ENCODE data around the gene PSMA4.
A peak's percentile ranks its signal among the peaks of the same experiment; 100 is the strongest.
"Not testable (repeated sequence)": the region's sequence is repeated elsewhere in the genome, so short reads cannot be mapped to it uniquely, and the experiment has no call there.

PSMA4 gene

DNA sequence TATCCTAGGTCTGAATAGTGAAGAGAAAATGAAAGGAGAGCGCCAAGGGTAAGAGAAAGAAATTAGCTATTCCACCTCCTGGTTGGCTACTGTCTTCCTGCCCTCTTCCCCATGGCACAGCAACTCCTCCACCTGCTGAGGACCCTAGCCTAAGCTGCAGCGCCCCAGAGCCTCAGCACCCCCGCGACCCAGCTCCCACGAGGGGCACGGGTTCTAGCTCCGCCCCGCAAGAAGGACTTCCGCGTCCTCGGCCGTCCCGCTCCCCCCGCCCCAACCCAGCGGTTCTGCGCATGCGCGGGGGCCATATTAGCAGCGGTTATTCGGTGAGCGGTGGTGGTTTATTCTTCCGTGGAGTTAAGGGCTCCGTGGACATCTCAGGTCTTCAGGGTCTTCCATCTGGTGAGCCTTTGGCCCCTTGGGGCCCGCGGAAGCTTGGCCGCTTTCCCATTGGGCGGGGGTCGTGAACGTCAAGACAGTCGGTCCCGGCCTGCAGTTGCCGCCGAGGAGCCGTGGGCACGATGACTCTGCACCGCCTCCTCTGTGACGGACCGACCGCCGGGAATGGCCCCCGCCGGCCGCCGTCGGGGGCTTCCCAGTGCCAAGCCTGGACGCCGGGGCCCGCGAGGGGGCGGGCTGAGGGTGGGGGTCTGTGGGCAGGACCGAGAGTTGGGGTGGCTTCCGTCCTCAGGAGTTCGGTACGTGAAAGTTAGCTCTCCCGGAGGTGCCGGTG is at the start of gene PSMA4:
PSMA4 (plus strand) TSS at position 304 of the 730 bp plus-strand sequence. CDS start 1,484 bp downstream, outside the sequence.
- peak; percentile 91 to 93 for DNase-seq

DNA sequence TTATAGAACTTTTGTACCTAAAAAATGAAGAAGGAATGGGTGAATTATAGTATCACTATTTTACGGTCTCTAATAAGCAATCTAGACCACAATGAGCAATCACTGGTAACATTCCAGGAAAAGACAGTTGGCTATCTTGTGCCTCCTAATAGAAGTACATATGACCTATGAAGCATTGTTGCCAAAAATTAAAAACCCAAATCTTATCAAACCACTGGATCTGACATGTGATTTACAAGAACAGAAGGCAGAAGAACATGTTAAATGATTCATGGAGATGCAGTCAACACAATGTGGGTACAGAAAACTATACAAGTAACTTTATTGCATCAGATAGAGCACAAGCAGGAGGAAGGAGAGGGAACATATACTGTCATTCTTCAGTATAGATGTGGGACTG is 47.4 kb upstream of the PSMA4 start:
- DNase-seq = no peak

DNA sequence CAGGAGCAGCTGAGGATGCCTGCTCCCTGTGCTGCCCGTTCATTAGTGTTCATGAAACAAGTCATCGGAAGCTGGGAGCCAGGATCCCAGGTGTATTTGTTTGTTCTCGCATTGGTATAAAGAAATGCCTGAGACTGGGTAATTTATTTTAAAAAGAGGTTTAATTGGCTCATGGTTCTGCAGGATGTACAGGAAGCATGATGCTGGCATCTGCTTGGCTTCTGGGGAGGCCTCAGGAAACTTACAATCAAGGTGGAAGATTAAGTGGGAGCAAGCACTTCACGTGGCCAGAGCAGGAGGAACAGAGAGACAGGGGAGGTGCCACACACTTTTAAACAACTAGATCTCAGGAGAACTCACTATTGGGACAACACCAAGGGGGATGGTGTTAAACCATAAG is 38.4 kb upstream of the PSMA4 start:
- no peak for DNase-seq

DNA sequence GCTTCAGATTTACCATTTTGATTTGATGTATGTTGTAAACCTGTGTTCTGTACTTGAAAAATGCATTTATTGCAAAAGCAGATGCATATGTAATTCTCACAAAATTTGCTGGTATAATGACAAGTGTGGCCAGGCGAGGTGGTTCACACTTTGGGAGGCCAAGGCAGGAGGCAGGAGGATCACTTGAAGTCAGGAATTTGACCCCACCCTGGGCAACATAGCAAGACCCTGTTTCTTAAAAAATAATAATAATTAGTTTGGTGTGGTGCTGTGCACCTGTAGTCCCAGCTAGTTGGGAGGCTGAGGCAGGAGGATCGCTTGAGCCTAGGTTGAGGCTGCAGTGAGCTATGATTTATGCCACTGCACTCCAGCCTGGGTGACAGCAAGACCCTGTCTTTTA is 37.6 kb upstream of the PSMA4 start:
- DNase-seq = no peak

DNA sequence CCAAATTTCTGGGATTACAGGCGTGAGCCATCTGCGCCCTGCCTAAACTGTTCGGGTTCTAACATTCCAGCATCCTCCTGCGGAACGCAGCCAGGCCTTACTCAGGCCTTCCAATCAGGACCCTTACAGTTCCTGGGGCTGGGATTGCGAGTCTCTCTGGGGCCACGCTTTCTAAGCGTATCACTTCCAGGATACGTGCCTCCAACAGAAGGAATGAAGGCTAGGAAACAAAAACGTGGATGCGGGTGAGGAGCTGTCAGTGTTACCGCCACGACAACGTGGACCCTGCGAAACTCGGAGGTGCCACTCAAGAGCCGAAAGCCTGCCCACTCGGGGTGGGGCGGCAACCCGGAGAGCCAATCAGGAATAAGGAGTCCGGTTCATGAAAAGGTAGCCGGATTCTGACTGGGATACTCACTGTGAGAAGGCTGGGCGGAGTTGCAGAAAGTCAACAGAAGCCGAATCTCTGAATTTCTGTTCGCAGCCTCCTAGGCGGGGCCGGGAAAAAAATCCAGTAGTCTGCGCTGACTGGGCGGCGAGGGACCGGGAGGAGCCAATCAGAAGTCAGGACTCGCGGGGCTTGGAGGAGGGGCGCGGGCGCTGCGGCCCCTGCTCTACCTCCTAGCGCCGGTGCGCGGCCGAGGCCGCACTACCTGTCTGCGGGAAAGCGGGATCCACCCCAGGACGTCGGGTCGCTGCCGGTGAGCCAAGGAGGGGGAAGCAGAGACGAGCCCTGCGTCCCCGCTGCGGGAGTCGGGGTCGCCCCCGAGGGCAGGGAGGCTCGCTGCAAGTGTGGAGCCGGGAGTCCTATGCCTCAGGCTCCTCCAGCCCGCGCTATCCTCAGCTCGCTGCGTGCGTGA is 33.0 kb upstream of the PSMA4 start, which contains the start of gene HYKK:
HYKK (plus strand) TSS at position 607 of the 860 bp plus-strand sequence. CDS start 5,512 bp downstream, outside the sequence.
- peak; percentile 71 to 79 for DNase-seq

DNA sequence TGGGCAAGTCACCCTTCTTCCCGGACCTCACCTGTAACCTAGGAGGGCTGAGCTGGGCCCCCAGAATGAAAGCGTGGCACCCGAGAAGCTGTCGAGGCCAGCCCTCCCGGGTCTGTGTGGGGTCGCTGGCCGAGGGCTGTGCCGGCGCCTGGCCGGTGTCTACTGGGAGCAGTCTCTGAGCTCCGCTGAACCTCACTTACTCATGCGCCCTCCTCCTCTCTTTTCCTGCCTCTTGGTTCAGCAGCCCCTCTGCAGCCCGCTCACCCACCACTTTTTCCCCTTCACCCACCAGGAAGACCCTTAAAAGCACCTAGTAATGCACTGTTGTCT is 32.4 kb upstream of the PSMA4 start:
- peak in 1 of 2 donors; percentile 2 for DNase-seq

DNA sequence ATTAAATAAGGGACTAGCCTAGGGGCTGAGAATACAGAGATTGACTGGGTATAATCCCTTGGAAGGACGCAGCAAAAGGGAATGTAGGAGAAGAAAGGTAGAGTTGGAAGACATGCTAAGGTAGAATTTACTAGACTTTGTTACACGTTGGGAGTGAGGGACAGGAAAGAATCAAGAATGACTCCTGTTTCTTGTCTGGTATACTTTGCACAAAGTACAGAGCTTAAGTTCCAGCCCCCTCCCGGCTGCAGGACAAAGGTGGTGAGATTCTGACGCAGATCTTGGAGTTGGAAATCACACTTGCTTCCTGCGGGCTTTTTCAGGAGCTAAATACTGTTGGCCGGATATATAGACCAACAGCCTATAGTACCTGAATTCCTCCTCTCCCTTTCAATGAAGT is 32.0 kb upstream of the PSMA4 start:
- no peak for DNase-seq

DNA sequence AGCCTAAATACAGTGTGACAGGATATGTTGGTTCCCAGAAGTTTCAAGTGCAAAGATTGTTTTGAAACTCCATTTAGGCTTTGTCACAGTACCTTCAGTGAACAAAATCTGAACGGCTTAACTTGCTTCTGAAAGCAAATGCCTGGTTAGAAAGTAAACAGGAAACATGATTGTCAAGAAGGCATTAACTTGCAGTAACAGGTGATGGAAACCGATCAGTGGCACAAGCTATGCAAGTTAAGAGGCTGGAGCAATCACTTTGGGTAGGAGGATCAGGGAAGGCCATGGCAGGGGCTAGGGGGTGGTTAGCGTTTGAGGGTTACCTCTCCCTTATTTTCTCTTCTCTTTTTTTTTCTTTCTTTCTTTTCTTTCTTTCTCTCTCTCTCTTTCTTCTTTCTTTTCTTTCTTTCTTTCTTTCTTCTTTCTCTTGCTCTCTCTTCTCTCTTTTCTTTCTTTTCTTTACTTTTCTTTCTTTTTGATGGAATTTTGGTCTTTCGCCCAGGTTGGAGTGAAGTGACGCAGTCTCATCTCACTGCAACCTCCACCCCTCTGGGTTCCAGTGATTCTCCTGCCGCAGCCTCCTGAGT is 30.4 kb upstream of the PSMA4 start:
- DNase-seq = peak in 1 of 2 donors; percentile 3

DNA sequence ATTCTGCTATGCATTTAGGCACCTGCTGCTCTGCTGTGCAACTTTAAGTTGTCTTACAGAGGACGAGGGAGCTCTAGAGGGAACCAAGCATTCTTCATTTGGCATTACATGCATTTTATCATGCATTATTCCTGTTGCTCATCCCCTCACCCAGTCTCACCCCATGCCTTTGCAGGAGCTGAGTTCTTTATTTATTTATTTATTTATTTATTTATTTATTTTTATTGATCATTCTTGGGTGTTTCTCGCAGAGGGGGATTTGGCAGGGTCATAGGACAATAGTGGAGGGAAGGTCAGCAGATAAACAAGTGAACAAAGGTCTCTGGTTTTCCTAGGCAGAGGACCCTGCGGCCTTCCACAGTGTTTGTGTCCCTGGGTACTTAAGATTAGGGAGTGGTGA is 20.2 kb upstream of the PSMA4 start:
- DNase-seq = not testable (repeated sequence)

DNA sequence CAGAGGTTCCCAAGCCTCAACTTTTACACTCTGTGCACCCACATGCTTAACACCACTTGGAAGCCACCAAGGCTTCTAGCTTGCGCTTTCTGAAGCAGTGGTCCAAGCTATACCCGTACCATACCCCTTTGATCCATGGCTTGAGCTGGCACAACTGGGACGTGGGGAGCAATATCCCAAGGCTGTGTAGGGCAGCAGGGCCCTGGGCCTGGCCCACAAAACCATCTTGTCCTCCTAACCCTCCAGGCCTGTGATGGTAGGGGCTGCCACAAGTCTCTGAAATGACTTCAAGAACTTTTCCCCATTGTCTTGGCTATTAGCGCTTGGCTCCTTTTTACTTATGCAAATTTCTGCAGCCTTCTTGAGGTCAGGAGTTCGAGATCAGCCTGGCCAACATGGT is 16.0 kb upstream of the PSMA4 start:
- no peak for DNase-seq

DNA sequence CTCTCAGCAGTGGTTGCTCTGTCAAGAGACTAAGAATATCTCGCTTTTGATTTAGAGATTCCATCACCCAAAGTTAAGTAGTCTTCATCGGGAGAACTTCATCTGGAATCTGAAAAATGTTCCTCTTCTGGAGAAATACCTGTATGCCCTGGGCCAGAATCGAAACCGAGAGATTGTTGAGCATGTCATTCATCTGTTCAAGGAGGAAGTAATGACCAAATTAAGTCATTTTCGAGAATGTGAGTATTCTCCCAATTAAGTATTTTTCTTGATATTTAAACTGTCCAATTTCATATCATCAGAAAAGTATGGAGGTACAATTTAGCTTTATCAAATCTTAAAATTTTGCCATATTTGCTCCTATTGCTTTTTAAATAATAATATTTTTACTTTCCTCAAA is 12.9 kb upstream of the PSMA4 start:
- no peak for DNase-seq

DNA sequence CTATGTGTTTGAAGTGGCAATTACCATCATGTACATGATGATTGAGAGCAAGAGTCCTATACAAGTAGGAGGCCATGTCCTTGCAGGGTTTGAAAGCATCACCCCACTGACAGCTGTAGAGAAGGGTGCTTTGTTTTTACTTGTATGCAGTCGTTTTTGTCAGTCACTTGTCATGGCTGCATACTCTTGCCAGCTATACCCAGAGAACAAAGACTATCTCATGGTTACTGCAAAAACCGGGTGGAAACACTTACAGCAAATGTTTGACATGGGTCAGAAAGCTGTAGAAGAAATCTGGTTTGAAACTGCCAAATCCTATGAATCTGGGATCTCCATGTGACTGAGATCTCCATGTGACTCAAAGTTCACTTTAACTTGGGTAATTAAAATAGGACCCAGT is 6.9 kb upstream of the PSMA4 start:
- no peak for DNase-seq

DNA sequence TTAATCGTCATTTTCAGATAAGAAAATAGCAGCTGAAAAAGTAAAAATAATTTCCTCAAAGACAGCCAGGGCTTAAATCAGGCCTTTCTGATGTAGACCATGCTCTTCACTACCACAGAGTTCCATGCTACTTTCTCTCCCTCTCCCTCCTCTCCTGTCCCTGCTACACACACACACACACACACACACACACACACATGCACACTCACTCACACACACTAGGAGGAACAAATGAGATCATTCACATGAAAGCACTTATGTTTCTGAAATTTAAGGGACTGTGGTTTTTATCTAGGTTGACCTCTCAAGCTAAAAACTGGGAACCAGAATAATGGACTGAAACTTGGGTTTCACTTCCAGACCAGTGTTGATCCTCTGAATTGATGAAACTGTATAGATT is 4.1 kb upstream of the PSMA4 start:
- peak in 1 of 2 donors; percentile 2 for DNase-seq

DNA sequence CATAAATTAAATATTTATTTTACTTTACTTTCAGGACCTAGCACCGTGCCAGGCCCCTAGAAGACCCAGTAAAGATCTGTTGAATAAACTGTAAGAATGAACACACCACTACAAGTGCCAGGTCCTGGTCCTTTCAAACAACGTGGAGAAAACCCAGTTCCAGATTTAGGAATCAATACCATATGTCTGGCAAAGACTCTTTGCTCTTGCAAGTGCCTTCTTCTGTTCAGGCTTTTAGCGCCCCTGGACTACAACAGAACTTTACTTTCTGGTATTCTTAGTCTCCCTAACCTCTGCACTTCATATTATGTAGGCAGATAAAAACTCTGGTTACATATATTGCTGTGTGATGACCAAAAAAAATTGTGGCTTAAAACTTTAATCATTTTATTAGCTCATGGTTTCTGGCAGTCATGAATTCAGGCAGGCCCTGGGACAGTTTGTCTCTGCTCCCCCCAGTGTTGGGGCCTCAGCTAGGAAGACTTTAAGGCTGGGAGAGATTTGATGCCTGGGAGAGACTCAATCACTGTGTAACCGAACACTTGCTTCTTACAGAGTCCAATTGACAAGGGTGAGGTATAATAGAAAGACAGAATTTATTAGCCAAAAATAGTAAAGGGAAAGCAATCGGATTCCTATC is 2.9 kb upstream of the PSMA4 start:
- DNase-seq = no peak

DNA sequence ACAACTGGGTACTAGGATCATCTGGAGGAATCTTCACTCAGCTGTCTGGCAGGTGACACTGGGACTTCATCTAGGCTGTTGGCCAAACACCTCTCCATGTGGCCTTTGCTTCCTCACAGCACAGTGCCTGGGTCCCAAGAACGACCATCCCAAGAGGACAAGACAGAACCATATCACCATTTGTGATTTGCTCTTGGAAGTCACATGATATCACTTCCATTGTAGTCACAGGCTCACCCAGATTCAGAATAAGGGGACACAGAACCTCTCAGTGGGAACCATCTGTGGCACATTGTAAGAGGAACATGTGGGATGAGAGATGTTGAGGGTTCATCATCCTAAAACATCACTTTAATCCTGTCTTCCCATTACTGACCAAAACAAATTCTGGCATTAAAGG is 1.9 kb upstream of the PSMA4 start:
- no peak for DNase-seq

DNA sequence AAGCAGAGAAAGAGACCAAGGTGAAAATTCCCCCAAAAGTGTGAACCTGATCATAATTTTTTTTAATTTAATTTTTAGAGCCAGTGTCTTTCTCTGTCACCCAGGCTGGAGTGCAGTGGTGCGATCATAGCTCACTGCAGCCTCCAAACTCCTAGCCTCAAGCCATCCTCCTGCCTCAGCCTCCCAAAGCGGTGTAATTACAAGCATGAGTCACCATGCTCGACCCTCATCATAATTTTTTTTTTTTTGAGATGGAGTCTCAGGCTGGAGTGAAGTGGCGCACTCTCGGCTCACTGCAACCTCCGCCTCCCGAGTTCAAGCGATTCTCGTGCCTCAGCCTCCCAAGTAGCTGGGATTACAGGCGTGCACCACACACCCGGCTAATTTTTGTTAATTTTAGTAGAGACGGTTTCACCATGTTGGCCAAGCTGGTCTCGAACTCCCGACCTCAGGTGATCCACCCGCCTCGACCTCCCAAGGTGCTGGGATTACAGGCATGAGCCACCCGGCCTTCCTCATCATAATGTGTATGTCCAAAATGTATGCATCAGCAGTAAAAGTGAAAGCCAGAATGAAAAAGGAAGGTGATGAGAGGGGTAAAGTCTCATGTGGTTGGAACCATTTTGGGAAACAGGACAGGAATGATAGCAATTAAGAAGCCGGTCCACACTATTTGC is 642 bp upstream of the PSMA4 start:
- DNase-seq = not testable (repeated sequence)

DNA sequence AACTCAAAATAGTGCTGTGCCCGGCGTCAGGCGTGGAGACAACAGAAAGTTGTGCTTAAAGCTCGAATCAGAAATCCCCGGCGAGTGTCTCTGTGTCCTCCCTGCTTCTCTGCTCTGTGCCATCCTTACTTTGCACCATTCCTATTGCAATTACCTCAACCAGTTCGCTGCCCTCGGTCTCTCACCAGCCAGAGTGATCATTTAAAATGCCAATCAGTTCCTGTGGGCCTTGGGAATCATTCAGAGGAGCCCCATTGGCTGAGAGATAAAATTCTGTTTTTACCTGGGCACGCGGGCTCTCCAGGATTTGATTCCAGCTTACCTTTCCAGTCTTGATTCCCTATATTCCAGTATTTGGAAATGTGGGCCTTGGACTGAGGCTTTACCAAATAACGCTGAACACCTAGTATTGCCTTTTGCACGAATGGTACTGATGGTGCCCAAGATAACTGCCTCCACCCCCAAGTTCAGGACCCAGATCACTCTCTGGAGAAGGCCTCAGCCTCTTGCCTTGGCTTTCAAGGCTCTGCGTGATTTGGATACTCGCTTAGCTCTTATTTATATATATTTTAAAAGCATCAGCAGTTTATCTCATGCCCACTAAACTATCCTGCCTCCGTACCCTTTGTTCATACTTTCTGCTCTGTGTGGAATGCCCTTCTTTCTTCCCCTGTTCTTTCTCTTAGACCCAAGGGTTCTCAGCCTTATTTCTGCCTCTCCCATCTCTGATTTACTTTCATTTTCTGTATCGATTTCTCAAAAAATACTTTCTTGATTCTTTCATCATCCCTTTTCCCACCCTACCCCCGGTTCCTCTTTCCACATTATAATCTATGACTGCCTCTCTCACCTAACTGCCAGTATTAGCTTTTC is 863 bp downstream of the PSMA4 start:
- peak in 1 of 2 donors; percentile 11 for DNase-seq

DNA sequence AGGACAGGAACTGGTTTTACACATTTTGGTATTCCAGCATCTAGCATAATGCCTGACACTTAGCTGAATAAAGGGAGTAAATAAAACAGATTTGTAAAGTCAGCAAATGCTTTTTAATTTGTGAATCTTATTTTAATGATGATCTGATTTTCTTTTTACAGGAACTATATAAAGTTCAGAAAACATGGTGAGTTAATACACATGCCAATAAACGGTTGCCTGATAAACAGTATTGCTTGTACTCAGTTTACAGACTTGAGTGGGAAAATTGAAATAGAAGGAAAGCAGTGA is 1.4 kb downstream of the PSMA4 start:
- no peak for DNase-seq

DNA sequence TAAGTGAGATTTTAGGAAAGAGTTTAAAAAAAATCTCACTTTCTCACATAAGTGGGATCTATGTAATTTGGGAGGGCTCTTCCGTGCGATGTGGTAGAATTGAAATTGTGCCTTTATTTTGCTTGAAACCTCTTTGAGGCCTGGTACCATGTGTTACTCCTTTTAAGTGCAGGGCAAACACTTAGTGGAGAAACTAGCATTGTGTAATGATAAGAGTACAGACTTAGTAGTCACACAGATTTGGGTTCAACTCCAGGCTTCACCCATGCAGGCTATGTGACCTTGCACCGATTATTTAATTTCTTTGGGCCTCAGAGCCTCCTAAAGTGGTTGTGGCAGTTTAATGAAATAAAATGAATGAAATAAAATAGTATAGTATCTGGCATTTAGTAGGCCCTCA is 2.4 kb downstream of the PSMA4 start:
- no peak for DNase-seq

DNA sequence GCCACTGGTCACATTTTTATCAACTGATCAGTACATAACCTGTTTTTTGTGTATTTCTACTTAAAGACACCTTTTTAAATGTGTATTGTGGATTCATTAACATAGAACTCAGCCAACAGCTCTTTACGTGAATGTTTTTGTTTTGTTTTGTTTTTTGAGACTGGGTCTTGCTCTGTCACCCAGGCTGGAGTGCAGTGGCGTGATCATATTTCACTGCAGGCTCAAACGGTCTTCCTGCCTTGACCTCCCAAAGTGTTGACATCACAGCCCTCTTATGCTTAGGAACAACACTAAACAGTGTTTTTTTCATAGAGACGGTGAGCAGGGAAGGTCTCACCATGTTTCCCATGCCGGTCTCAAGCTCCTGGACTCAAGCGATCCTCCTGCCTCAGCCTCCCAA is 9.9 kb downstream of the PSMA4 start:
- no peak for DNase-seq

DNA sequence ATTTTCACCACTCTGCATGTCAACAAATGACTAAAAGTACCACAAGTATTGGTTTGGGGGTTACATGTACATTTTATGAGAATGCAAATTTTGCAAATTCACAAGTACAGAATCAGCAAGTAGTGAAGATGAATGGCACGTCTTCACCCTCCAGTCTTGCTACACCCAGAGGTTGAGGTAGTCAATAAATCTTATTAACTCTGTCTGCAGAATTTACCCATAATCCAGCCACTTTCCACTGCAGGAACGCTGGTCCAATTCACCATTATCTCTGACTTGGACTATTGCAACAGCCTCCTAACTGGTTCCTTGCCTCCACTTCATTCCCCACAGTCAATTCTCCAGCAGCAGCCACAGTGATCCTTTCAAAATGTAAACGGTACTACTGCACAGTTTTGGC is 10.6 kb downstream of the PSMA4 start:
- no peak for DNase-seq

DNA sequence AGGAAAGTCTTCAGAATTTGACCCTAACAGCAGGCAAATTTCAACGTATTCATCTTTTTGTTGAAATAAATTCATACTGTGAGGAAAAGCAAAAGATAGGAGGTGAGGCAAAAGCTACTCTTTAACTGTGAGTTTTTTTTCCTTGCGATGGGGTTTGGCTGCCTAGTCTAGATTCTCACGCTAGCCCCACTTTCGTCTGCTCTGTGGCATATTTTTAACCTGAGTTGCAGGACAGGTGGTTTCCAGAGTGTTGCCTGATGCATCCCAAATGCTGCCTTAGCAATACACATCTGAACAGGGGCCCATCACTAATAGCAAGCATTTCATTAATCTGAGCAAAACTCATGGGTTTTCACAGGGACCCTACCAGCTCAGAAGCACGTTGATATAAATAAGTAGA is 11.7 kb downstream of the PSMA4 start:
- no peak for DNase-seq

Data from CD4-positive, alpha-beta T cell treated with Interleukin-1 beta for 1 hour (primary cell).